ENCODE measurements around the gene MLLT10.

GRCh38 chr10:21661087-21661486, 127.1 kb downstream of the MLLT10 start:
- no peak for TF ChIP-seq CTCF (IDR thresholded peaks at IDR 0.05)
- no peak for TF ChIP-seq POLR2A (IDR thresholded peaks at IDR 0.05)

All from right lobe of liver (tissue), 4 donors.